Subcutaneous adipose tissue (tissue), 4 donors: ENCODE results near the gene KRT86. TPM values are rescaled to one million over a fixed set of nuclear protein-coding genes. Genes with fewer than 3 reads are reported as not detected.

ENCODE experiments used
- CTCF ChIP-seq: fragments of 450-650 bp; IDR thresholded peaks from one replicate; pipeline ENCODE4 v1.5.1; 2016; ENCODE audit warnings: low read depth, mild to moderate bottlenecking, control low read depth, antibody characterized with exemption, moderate library complexity
- total RNA-seq, 4 donors: library from RNA; depleted of rRNA; stranded (reverse); fragments of >200 nt; gene quantifications; one replicate each; pipeline ENCODE4 v1.1.0, GENCODE V29; 2016

KRT86 gene
- total RNA-seq, 4 donors from 2014 or later, result 0.34 TPM; not detected in 3

GRCh38 chr12:52327830-52328500 lies 53.5 kb downstream of the KRT86 start:
- TF ChIP-seq CTCF, result no peak

GRCh38 chr12:52331039-52331438 lies 56.6 kb downstream of the KRT86 start:
- no peak for TF ChIP-seq CTCF

- TF ChIP-seq CTCF, result no peak
Observed at GRCh38 chr12:52331833-52332232, 57.4 kb downstream of the KRT86 start.

GRCh38 chr12:52332381-52332780 lies 57.9 kb downstream of the KRT86 start:
- no peak for TF ChIP-seq CTCF

- TF ChIP-seq CTCF, result no peak
Observed at GRCh38 chr12:52333321-52333720, 58.9 kb downstream of the KRT86 start.

- no peak for TF ChIP-seq CTCF
Observed at GRCh38 chr12:52334185-52334584, 59.7 kb downstream of the KRT86 start.

- no peak for TF ChIP-seq CTCF
Observed at GRCh38 chr12:52335598-52336262, 61.3 kb downstream of the KRT86 start.
